GM19463 (cell line): Measurements from ENCODE around the gene PRR12.

Source experiments
- ATAC-seq: cut with Tn5 transposase; IDR thresholded peaks from one replicate; pipeline ENCODE4 v1.9.1; 2021; ENCODE audit warnings: mild to moderate bottlenecking, moderate library complexity; ENCODE audit not compliant: unreplicated experiment

Gene PRR12

DNA sequence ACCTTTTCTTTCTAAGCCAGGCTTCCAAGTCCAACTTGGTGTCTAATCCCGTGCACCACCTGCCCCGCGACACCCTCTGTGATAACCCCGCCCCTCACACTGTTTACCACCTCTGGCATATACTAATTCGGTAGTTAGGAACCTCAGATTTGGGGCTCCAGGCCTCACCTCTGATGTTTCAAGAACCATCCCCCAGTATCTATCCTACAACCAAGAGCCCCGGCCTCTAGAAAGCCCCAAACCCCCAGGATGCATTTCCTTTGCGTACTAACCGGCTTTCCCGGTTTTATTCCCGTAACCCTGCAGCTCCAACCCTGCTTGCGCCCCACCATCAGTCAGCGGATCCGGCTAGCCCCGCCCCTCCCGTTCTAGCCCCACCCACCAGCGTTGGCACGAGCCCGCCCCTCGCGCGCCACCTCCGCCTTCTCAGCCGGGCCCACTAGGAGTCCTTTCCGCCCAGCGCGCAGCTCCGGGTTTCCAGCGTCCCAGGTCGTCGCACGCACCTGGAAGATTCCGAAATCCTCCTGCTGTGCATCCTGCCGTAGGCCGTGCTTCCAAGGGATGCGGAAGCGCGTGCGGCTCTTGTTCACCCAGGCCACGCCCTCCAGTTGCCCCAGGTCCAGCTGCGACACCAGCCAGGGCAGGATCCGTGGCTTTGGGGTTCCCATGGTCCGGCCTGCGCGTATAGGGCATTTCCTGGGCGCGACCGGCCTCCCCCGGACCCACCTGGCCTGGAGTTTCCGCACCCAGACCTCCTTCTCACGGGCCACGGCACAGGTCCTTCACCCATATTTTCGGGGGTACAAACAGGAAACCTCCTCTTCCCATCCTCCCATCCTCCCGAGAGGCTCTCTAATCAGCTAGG is 73.4 kb downstream of the PRR12 start:
- no peak for ATAC-seq

DNA sequence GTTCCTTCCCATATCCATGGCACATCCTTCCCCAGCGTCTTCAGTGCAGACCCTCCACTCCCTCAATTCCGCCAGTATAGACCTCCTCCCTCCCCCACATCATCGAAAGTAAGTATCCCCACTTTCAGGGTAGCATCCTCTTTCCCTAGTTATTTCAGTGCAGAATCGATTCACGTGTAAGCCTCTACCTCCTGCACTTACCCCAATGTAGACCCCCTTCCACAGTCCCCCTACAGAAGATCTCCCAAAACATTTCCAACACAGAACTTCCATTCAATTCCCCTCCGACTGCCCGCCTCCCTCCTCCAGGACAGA is 74.0 kb downstream of the PRR12 start:
- no peak for ATAC-seq

DNA sequence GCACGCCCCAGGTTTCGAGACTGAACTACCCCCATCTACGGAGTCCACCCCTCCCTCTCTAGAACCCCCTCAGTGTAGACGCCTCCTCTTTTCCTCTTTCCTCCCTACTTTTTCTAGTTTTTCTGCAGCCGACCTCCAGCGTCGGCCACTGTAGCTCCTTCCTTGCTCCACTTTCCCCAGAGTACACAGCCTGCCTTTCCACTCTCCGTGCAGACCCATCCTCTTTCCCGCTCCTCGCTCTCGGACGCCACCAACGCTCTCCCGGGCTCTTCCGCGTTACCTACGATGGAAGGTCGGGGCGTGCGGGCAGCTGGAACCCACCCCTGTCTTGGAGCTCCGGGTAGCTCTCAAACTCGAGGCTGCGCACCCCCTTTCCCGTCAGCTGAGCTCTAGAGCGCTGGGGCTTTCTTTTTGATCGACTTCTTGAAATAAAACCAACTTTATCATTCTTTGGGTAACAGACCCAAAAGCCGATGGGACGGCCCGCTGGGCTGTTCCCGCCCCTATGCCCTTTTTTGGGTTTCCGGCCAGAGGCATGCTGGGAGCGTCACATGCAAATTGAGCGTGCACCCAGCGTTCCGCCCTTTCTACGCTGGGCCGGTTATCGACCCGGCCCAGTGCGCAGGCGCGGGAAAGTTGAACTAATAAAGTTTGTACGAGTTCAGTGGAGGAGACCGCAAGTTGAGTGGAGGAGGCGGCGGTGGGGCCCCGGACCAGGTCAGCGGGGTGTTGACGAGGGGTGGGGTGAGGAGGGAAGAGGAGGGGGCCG is 74.6 kb downstream of the PRR12 start, which contains the start of the genes BCL2L12 and IRF3:
Gene BCL2L12 (plus strand): TSS at position 583 of the 769 bp plus-strand sequence. CDS start 760 bp downstream, outside the sequence.
Gene IRF3 (minus strand): TSS at position 507 of the 769 bp plus-strand sequence. CDS start 1,019 bp downstream, outside the sequence.
- peak; percentile 83 for ATAC-seq

DNA sequence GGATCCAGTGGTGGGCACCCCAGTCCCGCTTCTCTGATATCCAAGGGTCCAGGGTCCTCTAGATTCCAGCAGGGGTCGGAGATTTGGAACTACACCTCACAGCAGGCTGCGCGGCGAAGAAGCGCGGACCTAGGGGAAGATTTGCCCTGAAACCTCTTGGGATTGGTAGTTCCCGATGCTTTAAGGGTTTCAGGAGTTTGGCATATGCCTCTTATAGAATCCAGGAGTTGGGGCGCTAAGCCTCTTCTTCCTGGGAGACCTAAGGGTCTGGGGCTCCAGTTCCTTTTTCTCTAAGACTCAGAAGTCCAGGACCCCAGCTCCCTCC is 75.1 kb downstream of the PRR12 start:
- ATAC-seq, result no peak

DNA sequence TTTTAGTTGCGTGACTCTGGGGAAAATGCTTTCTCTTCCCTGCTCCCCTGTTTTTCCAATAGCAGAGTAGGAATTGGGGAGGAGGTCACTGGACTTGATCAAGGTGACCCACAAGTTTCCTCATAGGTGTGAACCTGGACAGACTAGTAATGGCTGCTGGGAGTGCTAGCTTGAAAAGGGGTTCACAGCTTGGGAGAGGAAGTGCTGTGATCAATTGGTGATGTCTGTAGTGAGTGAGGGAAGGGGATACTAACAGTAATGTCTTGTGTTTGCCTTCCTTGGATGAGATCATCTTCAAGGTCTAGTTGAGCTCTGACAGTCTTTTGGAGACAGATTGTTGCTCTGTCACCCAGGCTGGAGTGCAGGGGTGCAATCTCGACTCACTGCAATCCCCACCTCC is 76.5 kb downstream of the PRR12 start:
- ATAC-seq, result no peak

- no peak for ATAC-seq
These were observed 78.5 kb downstream of the PRR12 start for GRCh38 chr19:49669516-49669915.

DNA sequence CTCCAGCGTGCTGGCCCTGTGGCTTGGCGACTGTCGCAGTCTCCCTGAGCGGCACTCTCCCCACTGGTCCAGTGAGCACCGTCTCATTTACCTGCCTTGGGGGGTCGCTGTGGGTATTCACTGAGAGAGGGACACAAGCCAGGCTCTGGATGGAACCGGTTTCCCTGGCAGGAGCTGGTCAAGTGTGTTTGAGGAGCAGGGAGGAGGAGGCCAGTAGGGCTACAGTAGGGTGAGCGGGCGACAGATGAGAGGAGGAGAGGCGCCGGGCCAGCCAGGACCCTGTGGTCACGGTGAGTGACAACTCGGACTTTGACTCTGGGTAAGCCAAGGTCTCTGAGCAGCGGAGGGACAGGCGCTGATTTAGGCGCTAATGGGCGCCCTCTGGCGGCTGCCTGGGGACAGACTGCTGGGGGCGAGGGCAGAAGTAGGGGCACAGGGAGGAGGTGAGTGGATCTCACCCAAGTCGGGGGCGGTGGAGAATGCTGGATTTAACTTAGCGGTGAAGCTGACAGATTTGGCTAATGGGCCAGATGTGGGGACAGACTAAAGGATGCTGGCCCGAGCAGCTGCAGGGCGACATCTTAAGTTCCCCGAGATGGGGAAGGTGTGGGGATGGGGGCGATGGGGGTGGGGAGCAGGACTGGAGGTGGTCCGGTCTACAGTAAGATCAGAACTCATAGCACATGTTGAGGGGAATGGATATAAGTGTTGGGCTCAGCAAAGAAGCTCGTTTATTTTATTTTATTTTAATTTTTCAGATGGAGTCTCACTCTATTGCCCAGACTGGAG is 81.3 kb downstream of the PRR12 start:
- ATAC-seq, result no peak
